GM18505 (cell line): ENCODE measurements around the gene ENPP7.

Experiments used
- ATAC-seq: cut with Tn5 transposase; IDR thresholded peaks from one replicate; pipeline ENCODE4 v1.9.1; 2021; ENCODE audit not compliant: unreplicated experiment
- POLR2A ChIP-seq: IDR thresholded peaks from 4 replicates; pipeline ENCODE4 v1.6.1; 2011; ENCODE audit warnings: borderline replicate concordance; ENCODE audit not compliant: insufficient read depth, insufficient read length; ENCODE audit errors: extremely low read depth

Gene ENPP7

GRCh38 chr17:79695797-79696609 lies 34.7 kb upstream of the ENPP7 start:
- no peak for ATAC-seq
- no peak for TF ChIP-seq POLR2A

GRCh38 chr17:79696610-79696982 lies 34.1 kb upstream of the ENPP7 start:
- ATAC-seq: no peak
- TF ChIP-seq POLR2A: no peak

GRCh38 chr17:79698146-79698846 lies 32.4 kb upstream of the ENPP7 start:
- no peak for TF ChIP-seq POLR2A
- ATAC-seq: no peak

- no peak for ATAC-seq
- TF ChIP-seq POLR2A: no peak
Observed at GRCh38 chr17:79699386-79700036, 31.2 kb upstream of the ENPP7 start.

- no peak for ATAC-seq
- no peak for TF ChIP-seq POLR2A
Observed at GRCh38 chr17:79700592-79700991, 30.2 kb upstream of the ENPP7 start.

- ATAC-seq: no peak
- no peak for TF ChIP-seq POLR2A
Observed at GRCh38 chr17:79702034-79702433, 28.7 kb upstream of the ENPP7 start.

- no peak for ATAC-seq
- TF ChIP-seq POLR2A: no peak
Observed at GRCh38 chr17:79702550-79703236, 28.1 kb upstream of the ENPP7 start.

- ATAC-seq: no peak
- TF ChIP-seq POLR2A: no peak
Observed at GRCh38 chr17:79704691-79705090, 26.1 kb upstream of the ENPP7 start.

GRCh38 chr17:79705674-79706073 lies 25.1 kb upstream of the ENPP7 start:
- ATAC-seq: no peak
- no peak for TF ChIP-seq POLR2A

- no peak for ATAC-seq
- TF ChIP-seq POLR2A: no peak
Observed at GRCh38 chr17:79706931-79707850, 23.6 kb upstream of the ENPP7 start.

- no peak for TF ChIP-seq POLR2A
- ATAC-seq: no peak
Observed at GRCh38 chr17:79707931-79708891, 22.5 kb upstream of the ENPP7 start.
